ENCODE data around the gene TBKBP1. TPM values are rescaled to one million over a fixed set of nuclear protein-coding genes. Genes with fewer than 3 reads are reported as not detected.

Gene TBKBP1
- total and polyA plus RNA-seq, 2 donors (not counting 1 experiment from before 2014, with no cell fraction given), result 4.6 to 11.6 TPM

- no peaks in the 10 kb centered on the region for H3K4me1 ChIP-seq (ENCODE audit: control insufficient read depth, extremely low read depth, insufficient read depth, low read length)
- H3K4me3 ChIP-seq (replicated peaks in 1 of 4; ENCODE audit: control extremely low read depth in 1 of 4, insufficient read depth in 1 of 4, low read depth in 3 of 4, low read length in 4 of 4), result no peak overlapping the region
- no peaks in the 10 kb centered on the region for H3K9me3 ChIP-seq (ENCODE audit: control insufficient read depth, insufficient read depth, low read depth, low read length)
- no peak for TF ChIP-seq EZH2 (IDR thresholded peaks at IDR 0.05; ENCODE audit: low read length, missing control alignments)
- H3K9ac ChIP-seq (ENCODE audit: insufficient read depth, low read length), result no peak overlapping the region
- no peak for DNase-seq (ENCODE audit: low read depth in 2 of 2)
- H3K36me3 ChIP-seq (ENCODE audit: control insufficient read depth, insufficient read depth, low read length), result no peaks in the 10 kb centered on the region
- H3K27me3 ChIP-seq (ENCODE audit: control insufficient read depth, insufficient read depth, low read length), result peaks cover 2% of the 10 kb centered on the region
- H2AFZ ChIP-seq (ENCODE audit: low read length), result no peak overlapping the region
- no peak overlapping the region for H3K27ac ChIP-seq (ENCODE audit: insufficient read depth, low read length)
- H4K20me1 ChIP-seq (ENCODE audit: control insufficient read depth, extremely low read depth, insufficient read depth, low read length), result no peaks in the 10 kb centered on the region
- no peak overlapping the region for H3K4me2 ChIP-seq (ENCODE audit: extremely low read depth, insufficient read depth, low read length)
- no peaks in the 10 kb centered on the region for H3K79me2 ChIP-seq (ENCODE audit: control insufficient read depth, insufficient read depth, low read length)
Observed at GRCh38 chr17:47757386-47757785, 63.4 kb downstream of the TBKBP1 start.

GRCh38 chr17:47760409-47761140 lies 66.6 kb downstream of the TBKBP1 start:
- Histone ChIP-seq H4K20me1 (ENCODE audit: control insufficient read depth, extremely low read depth, insufficient read depth, low read length) (no peaks in the 10 kb centered on the region), H3K4me1 (ENCODE audit: control insufficient read depth, extremely low read depth, insufficient read depth, low read length) (no peaks in the 10 kb centered on the region), H3K27me3 (ENCODE audit: control insufficient read depth, insufficient read depth, low read length) (no peaks in the 10 kb centered on the region), H3K79me2 (ENCODE audit: control insufficient read depth, insufficient read depth, low read length) (no peaks in the 10 kb centered on the region), H2AFZ (ENCODE audit: low read length) (no peak overlapping the region), H3K9me3 (ENCODE audit: control insufficient read depth, insufficient read depth, low read depth, low read length) (no peaks in the 10 kb centered on the region), H3K27ac (ENCODE audit: insufficient read depth, low read length) (no peak overlapping the region), H3K4me2 (ENCODE audit: extremely low read depth, insufficient read depth, low read length) (no peak overlapping the region), H3K4me3 (replicated peaks in 1 of 4; ENCODE audit: control extremely low read depth in 1 of 4, insufficient read depth in 1 of 4, low read depth in 3 of 4, low read length in 4 of 4) (no peak overlapping the region), H3K9ac (ENCODE audit: insufficient read depth, low read length) (no peak overlapping the region), H3K36me3 (ENCODE audit: control insufficient read depth, insufficient read depth, low read length) (no peaks in the 10 kb centered on the region)
- DNase-seq (ENCODE audit: low read depth in 2 of 2), result no peak
- no peak for TF ChIP-seq CTCF (conservative IDR thresholded peaks at IDR 0.05 in 1 of 2, IDR thresholded peaks at IDR 0.05 in 1 of 2; ENCODE audit: low read depth in 1 of 2, low read length in 2 of 2)
- TF ChIP-seq EZH2 (IDR thresholded peaks at IDR 0.05; ENCODE audit: low read length, missing control alignments), result no peak

Other genes starting within 250 kb of the TBKBP1 start
- gene NPEPPS, start 163.1 kb upstream of the TBKBP1 start, total RNA-seq, result 126 and 144 TPM in 2 replicates
- 110 and 127 TPM in 2 replicates for gene NPEPPS, start 163.1 kb upstream of the TBKBP1 start, polyA plus RNA-seq
- 209 and 267 TPM in 2 replicates for gene KPNB1, start 44.2 kb upstream of the TBKBP1 start, total RNA-seq
- gene KPNB1, start 44.2 kb upstream of the TBKBP1 start, polyA plus RNA-seq, result 253 and 361 TPM in 2 replicates
- gene TBX21, start 39.1 kb downstream of the TBKBP1 start, total RNA-seq, result not detected in 2 replicates
- not detected in 2 replicates for gene TBX21, start 39.1 kb downstream of the TBKBP1 start, polyA plus RNA-seq
- gene OSBPL7, start 127.6 kb downstream of the TBKBP1 start, total RNA-seq, result 5.4 and 7.1 TPM in 2 replicates
- 2.1 and 2.2 TPM in 2 replicates for gene OSBPL7, start 127.6 kb downstream of the TBKBP1 start, polyA plus RNA-seq
- gene MRPL10, start 137.4 kb downstream of the TBKBP1 start, total RNA-seq, result 26.5 and 31.0 TPM in 2 replicates
- 44.7 and 53.1 TPM in 2 replicates for gene MRPL10, start 137.4 kb downstream of the TBKBP1 start, polyA plus RNA-seq
- gene LRRC46, start 137.5 kb downstream of the TBKBP1 start, total RNA-seq, result under 0.01 TPM in 2 replicates
- 0.19 and 0.93 TPM in 2 replicates for gene LRRC46, start 137.5 kb downstream of the TBKBP1 start, polyA plus RNA-seq
- 22.3 and 40.8 TPM in 2 replicates for gene SCRN2, start 147.1 kb downstream of the TBKBP1 start, total RNA-seq
- 10.2 and 10.6 TPM in 2 replicates for gene SCRN2, start 147.1 kb downstream of the TBKBP1 start, polyA plus RNA-seq
- under 0.01 TPM in 1 of 2 replicates, not detected in the other for gene SP6, start 157.0 kb downstream of the TBKBP1 start, total RNA-seq
- gene SP6, start 157.0 kb downstream of the TBKBP1 start, polyA plus RNA-seq, result 0.07 and 0.11 TPM in 2 replicates
- 0.26 and 1.5 TPM in 2 replicates for gene SP2, start 202.1 kb downstream of the TBKBP1 start, total RNA-seq
- 2.6 and 5.3 TPM in 2 replicates for gene SP2, start 202.1 kb downstream of the TBKBP1 start, polyA plus RNA-seq
- gene PNPO, start 247.4 kb downstream of the TBKBP1 start, total RNA-seq, result 16.2 and 26.6 TPM in 2 replicates
- 25.7 and 38.6 TPM in 2 replicates for gene PNPO, start 247.4 kb downstream of the TBKBP1 start, polyA plus RNA-seq

Data from fibroblast of lung (primary cell).